Activated naive CD8-positive, alpha-beta T cell treated with anti-CD3 and anti-CD28 coated beads, Interleukin-2, amount 50 U/mL, for 24 hours (primary cell): ENCODE measurements around the gene PKP3.
"Not testable (repeated sequence)": the region's sequence is repeated elsewhere in the genome, so short reads cannot be mapped to it uniquely, and the experiment has no call there.

Experiments
- ATAC-seq: fragments of 150-1000 bp; cut with Tn5 transposase; one replicate; pipeline ENCODE4 v1.10.0; 2021
- DNase-seq: peaks from one replicate; pipeline ENCODE4 v3.0.0; 2021
- H3K27ac Mint-ChIP-seq: one replicate; pipeline ENCODE4 v1.8.0; 2021; ENCODE audit warnings: mild to moderate bottlenecking, mixed read lengths
- H3K27me3 Mint-ChIP-seq: one replicate; pipeline ENCODE4 v1.8.0; 2021; ENCODE audit warnings: mixed read lengths
- H3K36me3 Mint-ChIP-seq: one replicate; pipeline ENCODE4 v1.8.0; 2021; ENCODE audit warnings: low read depth, mixed read lengths
- H3K4me1 Mint-ChIP-seq: one replicate; pipeline ENCODE4 v1.8.0; 2021; ENCODE audit warnings: mixed read lengths
- H3K4me3 Mint-ChIP-seq: one replicate; pipeline ENCODE4 v1.8.0; 2021; ENCODE audit warnings: mild to moderate bottlenecking, moderate library complexity, mixed read lengths
- H3K9me3 Mint-ChIP-seq: one replicate; pipeline ENCODE4 v1.8.0; 2021; ENCODE audit warnings: mixed read lengths

PKP3 gene

GRCh38 chr11:394034-394857 is at the start of gene PKP3:
TSS of gene PKP3 (plus strand) at chr11:394209. CDS start at chr11:394293, 84 bp downstream.
- no peaks in the 10 kb centered on the region for H3K9me3 Mint-ChIP-seq

GRCh38 chr11:344836-345578 is 49.0 kb upstream of the PKP3 start:
- H3K27me3 Mint-ChIP-seq, result no peaks in the 10 kb centered on the region

More at GRCh38 chr11:394034-394857, at the start of gene PKP3:
- DNase-seq, result no peak
- Mint-ChIP-seq H3K27me3 (no peaks in the 10 kb centered on the region), H3K27ac (no peak within 1 kb of the TSS), H3K4me1 (no peaks in the 10 kb centered on the region), H3K4me3 (no peak within 1 kb of the TSS), H3K36me3 (no peaks in the 10 kb centered on the region)
- ATAC-seq, result no peak

GRCh38 chr11:346529-346928 is 47.5 kb upstream of the PKP3 start:
- no peak for DNase-seq
- H3K4me1 Mint-ChIP-seq, result peaks cover 20% of the 10 kb centered on the region
- H3K4me3 Mint-ChIP-seq, result no peak overlapping the region
- no peaks in the 10 kb centered on the region for H3K27me3 Mint-ChIP-seq
- no peaks in the 10 kb centered on the region for H3K9me3 Mint-ChIP-seq
- H3K36me3 Mint-ChIP-seq, result no peaks in the 10 kb centered on the region
- ATAC-seq, result no peak
- H3K27ac Mint-ChIP-seq, result no peak overlapping the region

More at GRCh38 chr11:344836-345578, 49.0 kb upstream of the PKP3 start:
- no peak overlapping the region for H3K4me3 Mint-ChIP-seq
- ATAC-seq (no peak), DNase-seq (no peak)
- no peaks in the 10 kb centered on the region for H3K36me3 Mint-ChIP-seq
- peaks cover 18% of the 10 kb centered on the region for H3K4me1 Mint-ChIP-seq
- no peak overlapping the region for H3K27ac Mint-ChIP-seq
- H3K9me3 Mint-ChIP-seq, result no peaks in the 10 kb centered on the region

- not testable (repeated sequence) for ATAC-seq, H3K36me3 Mint-ChIP-seq, H3K4me3 Mint-ChIP-seq, DNase-seq, H3K9me3 Mint-ChIP-seq, H3K27ac Mint-ChIP-seq, H3K27me3 Mint-ChIP-seq
- peaks cover 38% of the 10 kb centered on the region for H3K4me1 Mint-ChIP-seq
These were observed 44.6 kb upstream of the PKP3 start for GRCh38 chr11:349270-349954.

GRCh38 chr11:350033-350722 is 43.8 kb upstream of the PKP3 start:
- H3K9me3 Mint-ChIP-seq, H3K36me3 Mint-ChIP-seq, ATAC-seq, H3K4me3 Mint-ChIP-seq, H3K27ac Mint-ChIP-seq, DNase-seq, H3K27me3 Mint-ChIP-seq: not testable (repeated sequence)
- peaks cover 45% of the 10 kb centered on the region for H3K4me1 Mint-ChIP-seq

- H3K36me3 Mint-ChIP-seq, result peaks cover 2% of the 10 kb centered on the region
- ATAC-seq (no peak), DNase-seq (no peak)
- no peak overlapping the region for H3K27ac Mint-ChIP-seq
- H3K9me3 Mint-ChIP-seq, result no peaks in the 10 kb centered on the region
- H3K4me3 Mint-ChIP-seq, result no peak overlapping the region
- peaks cover 49% of the 10 kb centered on the region for H3K4me1 Mint-ChIP-seq
- H3K27me3 Mint-ChIP-seq, result no peaks in the 10 kb centered on the region
These were observed 43.2 kb upstream of the PKP3 start for GRCh38 chr11:350723-351255.

GRCh38 chr11:351411-351810 is 42.6 kb upstream of the PKP3 start:
- H3K27me3 Mint-ChIP-seq, result no peaks in the 10 kb centered on the region
- no peak for ATAC-seq
- no peaks in the 10 kb centered on the region for H3K9me3 Mint-ChIP-seq
- H3K27ac Mint-ChIP-seq, result no peak overlapping the region
- peaks cover 2% of the 10 kb centered on the region for H3K36me3 Mint-ChIP-seq
- no peak for DNase-seq
- no peak overlapping the region for H3K4me3 Mint-ChIP-seq
- peaks cover 49% of the 10 kb centered on the region for H3K4me1 Mint-ChIP-seq

- ATAC-seq (no peak), DNase-seq (no peak)
- H3K4me3 Mint-ChIP-seq, result no peak overlapping the region
- no peak overlapping the region for H3K27ac Mint-ChIP-seq
- H3K4me1 Mint-ChIP-seq, result peaks cover 49% of the 10 kb centered on the region
- H3K36me3 Mint-ChIP-seq, result peaks cover 2% of the 10 kb centered on the region
- no peaks in the 10 kb centered on the region for H3K27me3 Mint-ChIP-seq
- H3K9me3 Mint-ChIP-seq, result no peaks in the 10 kb centered on the region
These were observed 41.5 kb upstream of the PKP3 start for GRCh38 chr11:352456-353031.

- H3K27ac Mint-ChIP-seq, result no peak overlapping the region
- H3K27me3 Mint-ChIP-seq, result no peaks in the 10 kb centered on the region
- DNase-seq (no peak), ATAC-seq (no peak)
- no peak overlapping the region for H3K4me3 Mint-ChIP-seq
- H3K4me1 Mint-ChIP-seq, result peaks cover 49% of the 10 kb centered on the region
- peaks cover 2% of the 10 kb centered on the region for H3K36me3 Mint-ChIP-seq
- no peaks in the 10 kb centered on the region for H3K9me3 Mint-ChIP-seq
These were observed 40.7 kb upstream of the PKP3 start for GRCh38 chr11:353179-353873.

GRCh38 chr11:355581-356458 is 38.2 kb upstream of the PKP3 start:
- ATAC-seq (peak; percentile 45), DNase-seq (peak; percentile 89)
- H3K9me3 Mint-ChIP-seq, result no peaks in the 10 kb centered on the region
- peaks cover 2% of the 10 kb centered on the region for H3K36me3 Mint-ChIP-seq
- H3K4me1 Mint-ChIP-seq, result peaks cover 45% of the 10 kb centered on the region
- H3K27me3 Mint-ChIP-seq, result peaks cover 2% of the 10 kb centered on the region
- H3K4me3 Mint-ChIP-seq, result peak overlapping the region; percentile 86
- H3K27ac Mint-ChIP-seq, result peak overlapping the region; percentile 97

- Mint-ChIP-seq H3K9me3 (no peaks in the 10 kb centered on the region), H3K4me3 (no peak overlapping the region), H3K36me3 (peaks cover 2% of the 10 kb centered on the region), H3K4me1 (peaks cover 40% of the 10 kb centered on the region), H3K27ac (no peak overlapping the region), H3K27me3 (peaks cover 2% of the 10 kb centered on the region)
- DNase-seq (no peak), ATAC-seq (no peak)
These were observed 37.4 kb upstream of the PKP3 start for GRCh38 chr11:356610-357009.

GRCh38 chr11:357582-357981 is 36.4 kb upstream of the PKP3 start:
- peaks cover 2% of the 10 kb centered on the region for H3K36me3 Mint-ChIP-seq
- H3K4me1 Mint-ChIP-seq, result peaks cover 36% of the 10 kb centered on the region
- H3K27me3 Mint-ChIP-seq, result peaks cover 2% of the 10 kb centered on the region
- ATAC-seq (no peak), DNase-seq (no peak)
- H3K4me3 Mint-ChIP-seq, result no peak overlapping the region
- no peaks in the 10 kb centered on the region for H3K9me3 Mint-ChIP-seq
- H3K27ac Mint-ChIP-seq, result no peak overlapping the region
